Calu3 (cell line): ENCODE results near the gene COL4A2. TPM values are rescaled to one million over a fixed set of nuclear protein-coding genes. Genes with fewer than 3 reads are reported as not detected.

Experiments
- BruUV-seq: library from RNA; stranded (reverse); fragments of 400-500 nt; replicated peaks from 2 replicates; lab custom pipeline; 2021; lab: Mats Ljungman, UMichigan
- CTCF ChIA-PET: fragments of 300-600 bp; sonication (Branson Sonifier 250); formaldehyde crosslinking; loops from one replicate; lab custom pipeline; 2022; ENCODE audit warnings: antibody characterized with exemption; lab: Charles Lee
- DNase-seq: peaks from one replicate; pipeline ENCODE4 v3.0.0; 2022
- H3K27ac Mint-ChIP-seq: one replicate; pipeline ENCODE4 v1.8.0; 2022; ENCODE audit warnings: mixed read lengths; ENCODE audit not compliant: unreplicated experiment
- H3K27me3 Mint-ChIP-seq: one replicate; pipeline ENCODE4 v1.8.0; 2022; ENCODE audit warnings: mixed read lengths; ENCODE audit not compliant: unreplicated experiment
- H3K36me3 Mint-ChIP-seq: one replicate; pipeline ENCODE4 v1.8.0; 2022; ENCODE audit warnings: mild to moderate bottlenecking, moderate library complexity, mixed read lengths; ENCODE audit not compliant: insufficient read depth, unreplicated experiment
- H3K4me1 Mint-ChIP-seq: one replicate; pipeline ENCODE4 v1.8.0; 2022; ENCODE audit warnings: mild to moderate bottlenecking, low read depth, mixed read lengths; ENCODE audit not compliant: unreplicated experiment
- H3K4me3 Mint-ChIP-seq: one replicate; pipeline ENCODE4 v1.8.0; 2022; ENCODE audit warnings: mild to moderate bottlenecking, low read depth, moderate library complexity, mixed read lengths; ENCODE audit not compliant: unreplicated experiment
- H3K9me3 Mint-ChIP-seq: one replicate; pipeline ENCODE4 v1.8.0; 2022; ENCODE audit warnings: low read depth, mixed read lengths; ENCODE audit not compliant: unreplicated experiment
- CTCF ChIP-seq: fragments of 200-600 bp; IDR thresholded peaks from one replicate; pipeline ENCODE4 v1.8.0; 2022; ENCODE audit warnings: antibody characterized with exemption; ENCODE audit not compliant: unreplicated experiment
- intact Hi-C: fragments of 100-400 bp; cut with micrococcal nuclease; formaldehyde crosslinking; loops from one replicate; pipeline ENCODE4 v1.10.0; 2022; ENCODE audit not compliant: unreplicated experiment
- total RNA-seq: library from RNA; stranded (reverse); gene quantifications from 2 replicates; pipeline ENCODE4 v1.2.3, GENCODE V29; 2022

The COL4A2 gene
- total RNA-seq, 1 experiment from 2014 or later: 0.42 TPM

GRCh38 chr13:110521296-110521680, 214.2 kb downstream of the COL4A2 start:
- BruUV-seq: no TSS peak
- CTCF ChIA-PET: interaction anchor here (0.7 kb wide), 1 partner anchor 195 kb away, joined by 6 read pairs; no protein-coding TSS in a partner anchor
- Mint-ChIP-seq H3K4me3 (no peak overlapping the region), H3K9me3 (no peaks in the 10 kb centered on the region), H3K4me1 (no peaks in the 10 kb centered on the region), H3K27ac (no peak overlapping the region), H3K36me3 (no peaks in the 10 kb centered on the region), H3K27me3 (no peaks in the 10 kb centered on the region)
- no peak for TF ChIP-seq CTCF
- DNase-seq: no peak
- intact Hi-C loops: no loop called here

GRCh38 chr13:110521946-110522345, 214.9 kb downstream of the COL4A2 start:
- DNase-seq: no peak
- no TSS peak for BruUV-seq
- Mint-ChIP-seq H3K36me3 (no peaks in the 10 kb centered on the region), H3K27ac (no peak overlapping the region), H3K27me3 (no peaks in the 10 kb centered on the region), H3K4me1 (no peaks in the 10 kb centered on the region), H3K9me3 (no peaks in the 10 kb centered on the region), H3K4me3 (no peak overlapping the region)
- no peak for TF ChIP-seq CTCF
- CTCF ChIA-PET: interaction anchor here (0.7 kb wide), 1 partner anchor 194 kb away, joined by 6 read pairs; no protein-coding TSS in a partner anchor
- intact Hi-C loops: no loop called here

GRCh38 chr13:110522721-110523120, 215.6 kb downstream of the COL4A2 start:
- H3K27ac Mint-ChIP-seq: no peak overlapping the region
- peaks cover 6% of the 10 kb centered on the region for H3K4me1 Mint-ChIP-seq
- DNase-seq: no peak
- BruUV-seq: no TSS peak
- H3K4me3 Mint-ChIP-seq: no peak overlapping the region
- intact Hi-C loops: loop anchor here (1.0 kb wide), 1 partner anchor 37 kb away; no protein-coding TSS in a partner anchor
- CTCF ChIA-PET: no interaction called here
- H3K36me3 Mint-ChIP-seq: peaks cover 5% of the 10 kb centered on the region
- TF ChIP-seq CTCF: no peak
- no peaks in the 10 kb centered on the region for H3K27me3 Mint-ChIP-seq
- H3K9me3 Mint-ChIP-seq: no peaks in the 10 kb centered on the region

- no peaks in the 10 kb centered on the region for H3K27me3 Mint-ChIP-seq
- H3K4me3 Mint-ChIP-seq: no peak overlapping the region
- CTCF ChIA-PET: no interaction called here
- BruUV-seq: no TSS peak
- intact Hi-C loops: loop anchor here (1.0 kb wide), 1 partner anchor 36 kb away; no protein-coding TSS in a partner anchor
- peaks cover 5% of the 10 kb centered on the region for H3K36me3 Mint-ChIP-seq
- DNase-seq: no peak
- no peak for TF ChIP-seq CTCF
- H3K27ac Mint-ChIP-seq: no peak overlapping the region
- peaks cover 8% of the 10 kb centered on the region for H3K4me1 Mint-ChIP-seq
- H3K9me3 Mint-ChIP-seq: no peaks in the 10 kb centered on the region
Observed at GRCh38 chr13:110523180-110523579, 216.1 kb downstream of the COL4A2 start.
